ENCODE data around the gene POLD3.
"Not testable (repeated sequence)": the region's sequence is repeated elsewhere in the genome, so short reads cannot be mapped to it uniquely, and the experiment has no call there.

Gene POLD3

GRCh38 chr11:74654976-74655375 lies 62.6 kb downstream of the POLD3 start:
- H3K4me3 ChIP-seq (ENCODE audit: low read depth, low read length): no peak overlapping the region
- no peak for TF ChIP-seq CTCF (IDR thresholded peaks at IDR 0.05; ENCODE audit: low read depth, low read length, missing control alignments)
- no peak for DNase-seq (ENCODE audit: low read depth)

GRCh38 chr11:74659124-74659523 lies 66.7 kb downstream of the POLD3 start:
- not testable (repeated sequence) for DNase-seq (ENCODE audit: low read depth); H3K4me3 ChIP-seq (ENCODE audit: low read depth, low read length)

GRCh38 chr11:74662487-74663103 lies 70.2 kb downstream of the POLD3 start:
- no peak for DNase-seq (ENCODE audit: low read depth)
- no peak overlapping the region for H3K4me3 ChIP-seq (ENCODE audit: low read depth, low read length)
- TF ChIP-seq CTCF (IDR thresholded peaks at IDR 0.05; ENCODE audit: low read depth, low read length, missing control alignments): no peak

GRCh38 chr11:74663315-74663714 lies 70.9 kb downstream of the POLD3 start:
- no peak for TF ChIP-seq CTCF (IDR thresholded peaks at IDR 0.05; ENCODE audit: low read depth, low read length, missing control alignments)
- H3K4me3 ChIP-seq (ENCODE audit: low read depth, low read length): no peak overlapping the region
- DNase-seq (ENCODE audit: low read depth): no peak

- no peak for TF ChIP-seq CTCF (IDR thresholded peaks at IDR 0.05; ENCODE audit: low read depth, low read length, missing control alignments)
- H3K4me3 ChIP-seq (ENCODE audit: low read depth, low read length): no peak overlapping the region
Observed at GRCh38 chr11:74669211-74670160, 77.1 kb downstream of the POLD3 start.

GRCh38 chr11:74670171-74670570 lies 77.8 kb downstream of the POLD3 start:
- DNase-seq (ENCODE audit: low read depth): no peak
- H3K4me3 ChIP-seq (ENCODE audit: low read depth, low read length): no peak overlapping the region
- no peak for TF ChIP-seq CTCF (IDR thresholded peaks at IDR 0.05; ENCODE audit: low read depth, low read length, missing control alignments)

More at GRCh38 chr11:74669211-74670160, 77.1 kb downstream of the POLD3 start:
- DNase-seq (ENCODE audit: low read depth): no peak

- H3K4me3 ChIP-seq (ENCODE audit: low read depth, low read length): no peak overlapping the region
- no peak for TF ChIP-seq CTCF (IDR thresholded peaks at IDR 0.05; ENCODE audit: low read depth, low read length, missing control alignments)
- DNase-seq (ENCODE audit: low read depth): no peak
Observed at GRCh38 chr11:74671520-74672196, 79.3 kb downstream of the POLD3 start.

Measured in GM12864 (cell line).